Osteoblast (primary cell): Measurements from ENCODE around the gene LRRFIP1. TPM values are rescaled to one million over a fixed set of nuclear protein-coding genes. Genes with fewer than 3 reads are reported as not detected.

Experiments used
- DNase-seq: peaks from one replicate; pipeline ENCODE4 v3.0.0; 2011; ENCODE audit warnings: low spot score, mixed read lengths; ENCODE audit not compliant: insufficient read length; ENCODE audit errors: missing footprints
- H2AFZ ChIP-seq: 2 replicates; pipeline ENCODE4 v1.6.0; 2011; ENCODE audit warnings: mild to moderate bottlenecking, low read length
- H3K27ac ChIP-seq: 2 replicates; pipeline ENCODE4 v1.5.1; 2011; ENCODE audit warnings: mild to moderate bottlenecking, low read depth, low read length, moderate library complexity
- H3K27me3 ChIP-seq: 2 replicates; pipeline ENCODE4 v1.6.0; 2012; ENCODE audit warnings: mild to moderate bottlenecking, control low read depth, inconsistent platforms, low read length, moderate library complexity; ENCODE audit not compliant: insufficient read depth
- H3K36me3 ChIP-seq: 2 replicates; pipeline ENCODE4 v1.5.1; 2011; ENCODE audit warnings: mild to moderate bottlenecking, low read length, control low read depth, moderate library complexity; ENCODE audit not compliant: insufficient read depth
- H3K4me1 ChIP-seq: 2 replicates; pipeline ENCODE4 v1.5.1; 2011; ENCODE audit warnings: mild to moderate bottlenecking, low read length, control low read depth, moderate library complexity; ENCODE audit not compliant: insufficient read depth
- H3K4me2 ChIP-seq: 2 replicates; pipeline ENCODE4 v1.6.0; 2011; ENCODE audit warnings: mild to moderate bottlenecking, low read length; ENCODE audit not compliant: insufficient read depth
- H3K4me3 ChIP-seq: fragments of 200-600 bp; sonication (generic); 3 replicates; pipeline ENCODE4 v1.5.1; 2012; ENCODE audit warnings: mild to moderate bottlenecking, low read length, inconsistent platforms; ENCODE audit not compliant: insufficient read depth
- H3K79me2 ChIP-seq: 2 replicates; pipeline ENCODE4 v1.6.0; 2012; ENCODE audit warnings: mild to moderate bottlenecking, low read length, control low read depth, inconsistent platforms; ENCODE audit not compliant: insufficient read depth
- H3K9me3 ChIP-seq: 2 replicates; pipeline ENCODE4 v1.5.1; 2011; ENCODE audit warnings: low read depth, low read length, control low read depth
- H4K20me1 ChIP-seq: 2 replicates; pipeline ENCODE4 v1.6.0; 2012; ENCODE audit warnings: mild to moderate bottlenecking, low read length, control low read depth; ENCODE audit not compliant: insufficient read depth
- total RNA-seq: library from RNA; depleted of rRNA; stranded (reverse); fragments of >200 nt; gene quantifications from 2 replicates; pipeline ENCODE4 v1.2.3, GENCODE V29; 2012
- TF ChIP-seq, protein P1 (sequence below): IDR thresholded peaks from 2 replicates; pipeline ENCODE4 v1.5.1; 2011; ENCODE audit warnings: mild to moderate bottlenecking, low read depth, low read length, moderate library complexity; ENCODE audit errors: extremely low read depth

Gene LRRFIP1
- total RNA-seq, 1 donor: 51.8 TPM

DNA sequence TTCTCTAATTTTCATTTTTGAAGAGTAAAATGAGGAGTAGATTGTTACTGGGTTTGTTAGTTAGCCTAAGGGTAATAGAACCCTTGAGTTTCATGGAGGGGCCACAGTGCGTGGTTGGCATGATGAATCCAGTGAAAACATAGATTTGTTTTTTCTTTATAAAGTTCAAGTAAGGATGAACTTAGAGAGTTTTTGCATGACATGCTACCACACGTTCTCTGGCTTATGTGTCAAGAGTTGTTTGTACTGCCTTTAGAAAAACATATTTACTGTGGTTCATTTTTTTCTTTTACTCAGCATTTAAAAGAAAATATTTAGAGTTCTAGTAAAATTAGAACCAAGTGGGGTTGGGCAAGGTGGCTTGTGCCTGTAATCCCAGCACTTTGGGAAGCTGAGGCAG lies 193.0 kb downstream of the LRRFIP1 start:
- no peak overlapping the region for H3K4me2 ChIP-seq
- H3K4me1 ChIP-seq: peaks cover 3% of the 10 kb centered on the region
- no peak overlapping the region for H3K4me3 ChIP-seq
- DNase-seq: no peak
- no peaks in the 10 kb centered on the region for H3K79me2 ChIP-seq
- no peaks in the 10 kb centered on the region for H3K9me3 ChIP-seq
- no peaks in the 10 kb centered on the region for H4K20me1 ChIP-seq
- peaks cover 5% of the 10 kb centered on the region for H3K27me3 ChIP-seq
- no peaks in the 10 kb centered on the region for H3K36me3 ChIP-seq
- TF ChIP-seq, protein P1, sequence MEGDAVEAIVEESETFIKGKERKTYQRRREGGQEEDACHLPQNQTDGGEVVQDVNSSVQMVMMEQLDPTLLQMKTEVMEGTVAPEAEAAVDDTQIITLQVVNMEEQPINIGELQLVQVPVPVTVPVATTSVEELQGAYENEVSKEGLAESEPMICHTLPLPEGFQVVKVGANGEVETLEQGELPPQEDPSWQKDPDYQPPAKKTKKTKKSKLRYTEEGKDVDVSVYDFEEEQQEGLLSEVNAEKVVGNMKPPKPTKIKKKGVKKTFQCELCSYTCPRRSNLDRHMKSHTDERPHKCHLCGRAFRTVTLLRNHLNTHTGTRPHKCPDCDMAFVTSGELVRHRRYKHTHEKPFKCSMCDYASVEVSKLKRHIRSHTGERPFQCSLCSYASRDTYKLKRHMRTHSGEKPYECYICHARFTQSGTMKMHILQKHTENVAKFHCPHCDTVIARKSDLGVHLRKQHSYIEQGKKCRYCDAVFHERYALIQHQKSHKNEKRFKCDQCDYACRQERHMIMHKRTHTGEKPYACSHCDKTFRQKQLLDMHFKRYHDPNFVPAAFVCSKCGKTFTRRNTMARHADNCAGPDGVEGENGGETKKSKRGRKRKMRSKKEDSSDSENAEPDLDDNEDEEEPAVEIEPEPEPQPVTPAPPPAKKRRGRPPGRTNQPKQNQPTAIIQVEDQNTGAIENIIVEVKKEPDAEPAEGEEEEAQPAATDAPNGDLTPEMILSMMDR: no peak
- no peak overlapping the region for H3K27ac ChIP-seq
- no peak overlapping the region for H2AFZ ChIP-seq

DNA sequence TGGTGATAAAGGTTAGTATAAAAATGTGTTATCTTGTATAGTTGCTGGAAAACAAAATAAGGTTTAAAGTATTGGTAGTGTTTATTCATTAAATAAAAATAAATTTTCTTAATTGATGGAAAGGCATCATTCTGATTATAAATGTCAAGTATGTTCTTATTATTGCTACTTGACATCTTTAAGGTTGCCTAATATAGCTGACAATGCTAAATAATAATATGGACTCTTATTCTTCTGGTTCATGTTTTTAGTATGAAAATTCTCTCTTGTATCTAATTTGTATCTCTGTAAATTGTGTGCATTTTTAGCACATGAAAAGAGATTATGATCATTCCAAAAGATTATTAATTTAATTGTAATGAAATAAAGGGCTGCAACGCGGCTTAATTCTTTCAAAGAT lies 196.2 kb downstream of the LRRFIP1 start:
- H3K27me3 ChIP-seq: peaks cover 2% of the 10 kb centered on the region
- no peaks in the 10 kb centered on the region for H4K20me1 ChIP-seq
- H3K79me2 ChIP-seq: no peaks in the 10 kb centered on the region
- H2AFZ ChIP-seq: no peak overlapping the region
- no peak overlapping the region for H3K4me2 ChIP-seq
- H3K4me1 ChIP-seq: no peaks in the 10 kb centered on the region
- no peak for DNase-seq
- no peaks in the 10 kb centered on the region for H3K9me3 ChIP-seq
- TF ChIP-seq, protein P1: no peak
- H3K27ac ChIP-seq: no peak overlapping the region
- H3K36me3 ChIP-seq: no peaks in the 10 kb centered on the region
- H3K4me3 ChIP-seq: no peak overlapping the region

- TF ChIP-seq, protein P1: no peak
- DNase-seq: no peak
- no peak overlapping the region for H3K4me3 ChIP-seq
- no peak overlapping the region for H3K27ac ChIP-seq
- peaks cover 2% of the 10 kb centered on the region for H3K27me3 ChIP-seq
- no peaks in the 10 kb centered on the region for H3K4me1 ChIP-seq
- no peak overlapping the region for H2AFZ ChIP-seq
- H4K20me1 ChIP-seq: no peaks in the 10 kb centered on the region
- no peak overlapping the region for H3K4me2 ChIP-seq
- H3K36me3 ChIP-seq: no peaks in the 10 kb centered on the region
- no peaks in the 10 kb centered on the region for H3K79me2 ChIP-seq
- H3K9me3 ChIP-seq: no peaks in the 10 kb centered on the region
Observed at GRCh38 chr2:237824085-237824484, 196.7 kb downstream of the LRRFIP1 start.

DNA sequence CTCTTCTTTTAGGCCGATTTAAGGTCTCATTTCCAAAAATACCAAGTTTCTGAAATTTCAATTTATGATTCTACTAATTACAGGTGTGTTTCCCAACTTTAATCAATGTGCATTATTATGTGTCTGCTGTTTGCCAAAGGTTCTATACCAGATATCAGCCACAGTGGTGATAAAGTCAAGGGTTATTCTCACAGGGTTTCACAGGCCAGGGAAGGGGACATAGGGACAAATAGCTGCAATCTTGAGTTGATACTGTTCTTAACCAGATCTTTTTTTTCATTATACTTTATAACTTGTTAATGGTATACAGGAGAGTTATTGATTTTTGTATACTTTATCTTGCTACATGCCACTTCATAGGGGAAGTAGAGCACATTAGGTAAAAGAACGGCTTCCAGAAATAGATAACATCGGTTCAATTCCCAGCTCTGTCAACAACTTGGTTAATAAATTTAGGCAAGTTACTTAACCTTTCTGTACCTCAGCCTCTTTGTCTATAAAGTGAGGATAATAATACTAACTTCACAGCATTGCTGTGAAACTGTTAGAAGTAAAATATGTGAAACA lies 200.1 kb downstream of the LRRFIP1 start:
- Histone ChIP-seq H3K27ac (no peak overlapping the region), H3K9me3 (no peaks in the 10 kb centered on the region), H3K79me2 (no peaks in the 10 kb centered on the region), H3K4me2 (no peak overlapping the region), H3K27me3 (peaks cover 2% of the 10 kb centered on the region), H3K36me3 (no peaks in the 10 kb centered on the region), H3K4me1 (no peaks in the 10 kb centered on the region), H4K20me1 (no peaks in the 10 kb centered on the region), H2AFZ (no peak overlapping the region), H3K4me3 (no peak overlapping the region)
- TF ChIP-seq, protein P1: no peak
- DNase-seq: no peak

Other genes starting within 250 kb of the LRRFIP1 start
- gene COL6A3, start 213.4 kb upstream of the LRRFIP1 start, total RNA-seq: 4,017 and 4,247 TPM in 2 replicates
- gene MLPH, start 140.3 kb upstream of the LRRFIP1 start, total RNA-seq: 25.7 and 32.1 TPM in 2 replicates
- not detected in 2 replicates for gene PRLH, start 61.0 kb upstream of the LRRFIP1 start, total RNA-seq
- gene RAB17, start 36.9 kb upstream of the LRRFIP1 start, total RNA-seq: 0.36 TPM in 1 of 2 replicates, not detected in the other
- 0.59 and 0.72 TPM in 2 replicates for gene RBM44, start 171.2 kb downstream of the LRRFIP1 start, total RNA-seq
- gene RAMP1, start 232.0 kb downstream of the LRRFIP1 start, total RNA-seq: 1.8 and 4.4 TPM in 2 replicates